BE2C (cell line): ENCODE results near the gene GMPR.

Experiments used
- DNase-seq: peaks from one replicate; pipeline ENCODE4 v3.0.0-alpha.2; 2020
- H3K27me3 ChIP-seq: fragments of 250-450 bp; sonication (Bioruptor Pico); 2 replicates; pipeline ENCODE4 v1.5.1; 2020; ENCODE audit warnings: mild to moderate bottlenecking
- H3K36me3 ChIP-seq: fragments of 250-450 bp; sonication (Bioruptor Pico); 2 replicates; pipeline ENCODE4 v1.5.1; 2020; ENCODE audit warnings: mild to moderate bottlenecking
- H3K4me1 ChIP-seq: fragments of 250-450 bp; sonication (Bioruptor Pico); 2 replicates; pipeline ENCODE4 v1.5.1; 2020
- H3K4me3 ChIP-seq: 2 replicates; pipeline ENCODE4 v1.5.1; 2011; ENCODE audit warnings: low read depth, low read length
- H3K9me3 ChIP-seq: fragments of 250-450 bp; sonication (Bioruptor Pico); 2 replicates; pipeline ENCODE4 v1.5.1; 2020
- TF ChIP-seq, protein P1 (sequence below): IDR thresholded peaks from 2 replicates; pipeline ENCODE4 v1.5.1; 2012; ENCODE audit warnings: mild to moderate bottlenecking, low read depth, low read length

Gene GMPR

DNA sequence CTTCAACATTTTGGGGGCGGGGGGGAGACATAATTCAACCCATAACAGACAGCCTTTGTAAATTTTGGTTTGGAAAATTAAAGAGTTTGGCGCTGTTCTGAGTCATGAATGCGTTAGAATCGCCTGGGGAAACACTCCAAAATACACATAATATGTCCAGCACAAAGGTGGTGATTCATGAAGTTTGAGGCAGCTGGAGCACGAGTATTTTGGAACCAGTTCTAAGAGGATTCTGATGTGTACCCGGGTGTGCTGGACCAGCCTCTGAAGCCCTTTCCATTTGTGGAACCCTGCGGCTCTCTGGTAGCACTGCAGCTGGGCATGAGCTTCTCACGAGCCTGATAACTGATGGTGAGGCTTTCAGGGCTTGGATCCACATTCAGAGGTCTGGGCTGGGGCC, 4.7 kb downstream of the GMPR start:
- H3K4me1 ChIP-seq: no peaks in the 10 kb centered on the region
- peaks cover 3% of the 10 kb centered on the region; the same call in 1 of the 2 replicates for H3K27me3 ChIP-seq
- H3K36me3 ChIP-seq: no peaks in the 10 kb centered on the region
- H3K4me3 ChIP-seq: no peak overlapping the region
- TF ChIP-seq, protein P1, sequence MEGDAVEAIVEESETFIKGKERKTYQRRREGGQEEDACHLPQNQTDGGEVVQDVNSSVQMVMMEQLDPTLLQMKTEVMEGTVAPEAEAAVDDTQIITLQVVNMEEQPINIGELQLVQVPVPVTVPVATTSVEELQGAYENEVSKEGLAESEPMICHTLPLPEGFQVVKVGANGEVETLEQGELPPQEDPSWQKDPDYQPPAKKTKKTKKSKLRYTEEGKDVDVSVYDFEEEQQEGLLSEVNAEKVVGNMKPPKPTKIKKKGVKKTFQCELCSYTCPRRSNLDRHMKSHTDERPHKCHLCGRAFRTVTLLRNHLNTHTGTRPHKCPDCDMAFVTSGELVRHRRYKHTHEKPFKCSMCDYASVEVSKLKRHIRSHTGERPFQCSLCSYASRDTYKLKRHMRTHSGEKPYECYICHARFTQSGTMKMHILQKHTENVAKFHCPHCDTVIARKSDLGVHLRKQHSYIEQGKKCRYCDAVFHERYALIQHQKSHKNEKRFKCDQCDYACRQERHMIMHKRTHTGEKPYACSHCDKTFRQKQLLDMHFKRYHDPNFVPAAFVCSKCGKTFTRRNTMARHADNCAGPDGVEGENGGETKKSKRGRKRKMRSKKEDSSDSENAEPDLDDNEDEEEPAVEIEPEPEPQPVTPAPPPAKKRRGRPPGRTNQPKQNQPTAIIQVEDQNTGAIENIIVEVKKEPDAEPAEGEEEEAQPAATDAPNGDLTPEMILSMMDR: no peak
- no peak for DNase-seq
- no peaks in the 10 kb centered on the region for H3K9me3 ChIP-seq

DNA sequence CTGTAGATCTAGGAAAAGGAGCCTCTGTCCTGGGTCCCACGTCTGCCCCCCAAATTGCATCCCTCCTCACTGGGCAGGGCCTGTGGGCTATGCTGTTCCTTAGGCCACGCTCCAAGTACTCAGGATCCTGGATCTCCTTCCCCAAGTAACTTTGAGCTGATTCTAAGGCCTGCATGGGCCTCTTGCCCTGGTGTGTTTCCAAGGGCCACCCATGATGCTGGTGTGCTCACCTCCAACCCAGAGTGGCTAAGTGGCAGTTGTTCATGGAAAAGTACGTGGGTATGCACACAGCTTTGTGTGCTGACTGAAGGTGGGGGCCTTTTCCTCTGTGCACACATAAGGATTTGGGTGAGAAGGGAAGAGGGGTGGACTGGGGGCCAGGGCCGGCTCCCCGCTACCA, 5.3 kb downstream of the GMPR start:
- Histone ChIP-seq H3K27me3 (no peaks in the 10 kb centered on the region), H3K36me3 (no peaks in the 10 kb centered on the region), H3K4me1 (no peaks in the 10 kb centered on the region; the same call in 1 of the 2 replicates), H3K4me3 (no peak overlapping the region), H3K9me3 (no peaks in the 10 kb centered on the region)
- TF ChIP-seq, protein P1: no peak
- no peak for DNase-seq

DNA sequence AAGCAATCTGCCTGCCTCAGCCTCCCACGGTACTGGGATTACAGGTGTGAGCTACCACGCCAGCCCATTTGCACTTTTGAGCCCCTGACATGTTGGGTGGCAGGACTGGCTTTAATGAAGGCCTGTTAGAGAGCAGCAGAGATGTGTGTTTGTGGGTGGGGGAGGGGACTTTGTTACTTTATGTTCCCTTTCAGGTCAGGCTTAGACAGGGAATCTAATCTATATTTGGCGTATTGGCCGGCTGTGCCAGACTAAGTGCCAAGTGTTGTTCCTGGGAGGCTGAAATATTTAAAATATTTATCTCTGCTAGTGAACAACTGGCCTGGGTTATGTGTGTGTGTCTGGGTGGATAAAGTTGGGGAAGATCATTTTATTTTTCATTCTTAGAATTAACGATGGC, 6.1 kb downstream of the GMPR start:
- Histone ChIP-seq H3K9me3 (no peaks in the 10 kb centered on the region), H3K4me3 (no peak overlapping the region), H3K4me1 (no peaks in the 10 kb centered on the region; the same call in 1 of the 2 replicates), H3K27me3 (no peaks in the 10 kb centered on the region), H3K36me3 (no peaks in the 10 kb centered on the region)
- TF ChIP-seq, protein P1: no peak
- no peak for DNase-seq

DNA sequence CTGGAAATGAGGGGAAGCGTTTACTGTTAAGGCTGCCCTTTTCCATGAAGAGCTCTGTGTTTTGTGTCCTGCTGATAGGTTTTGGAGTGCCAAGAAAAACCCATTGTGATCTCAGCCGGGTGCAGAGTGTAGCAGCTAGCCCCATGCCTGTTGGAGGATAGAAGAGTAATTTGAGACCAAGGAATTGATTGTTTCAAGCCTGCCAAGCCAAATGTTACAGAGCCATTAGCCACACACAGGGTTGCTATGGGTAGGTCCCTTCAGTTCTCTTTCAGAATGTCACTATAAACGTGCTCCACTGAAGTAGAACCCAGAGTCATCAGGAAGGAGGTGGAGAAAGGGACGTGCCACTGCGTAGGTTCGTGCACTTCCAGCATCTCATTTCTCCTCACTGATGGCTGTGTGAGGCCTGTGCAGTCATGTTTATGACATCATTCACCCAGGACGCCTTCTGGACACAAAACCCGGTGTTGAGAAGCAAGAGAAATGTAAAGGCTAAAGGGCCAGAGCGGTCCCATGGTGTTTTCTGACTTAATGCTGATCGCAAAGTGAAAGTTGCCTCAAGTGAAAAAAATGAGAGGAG, 6.6 kb downstream of the GMPR start:
- Histone ChIP-seq H3K27me3 (no peaks in the 10 kb centered on the region), H3K9me3 (no peaks in the 10 kb centered on the region), H3K4me1 (no peaks in the 10 kb centered on the region; the same call in 1 of the 2 replicates), H3K36me3 (no peaks in the 10 kb centered on the region), H3K4me3 (no peak overlapping the region)
- DNase-seq: no peak
- TF ChIP-seq, protein P1: no peak

GRCh38 chr6:16248271-16248853, 10.0 kb downstream of the GMPR start:
- Histone ChIP-seq H3K4me3 (no peak overlapping the region), H3K27me3 (no peaks in the 10 kb centered on the region), H3K36me3 (no peaks in the 10 kb centered on the region), H3K4me1 (no peaks in the 10 kb centered on the region; the same call in 1 of the 2 replicates), H3K9me3 (no peaks in the 10 kb centered on the region)
- DNase-seq: no peak
- TF ChIP-seq, protein P1: no peak

GRCh38 chr6:16249971-16250370, 11.6 kb downstream of the GMPR start:
- DNase-seq: no peak
- Histone ChIP-seq H3K36me3 (no peaks in the 10 kb centered on the region), H3K4me3 (no peak overlapping the region), H3K9me3 (no peaks in the 10 kb centered on the region), H3K27me3 (no peaks in the 10 kb centered on the region), H3K4me1 (no peaks in the 10 kb centered on the region; the same call in 1 of the 2 replicates)
- TF ChIP-seq, protein P1: no peak
